GM12878 (cell line): ENCODE measurements around the gene LRRC51. TPM values are rescaled to one million over a fixed set of nuclear protein-coding genes. Genes with fewer than 3 reads are reported as not detected.

ENCODE experiments used
- ASH2L ChIP-seq: fragments of 300-600, 200-600 bp; sonication (generic); IDR thresholded peaks from 2 replicates; pipeline ENCODE4 v1.6.1; 2017; ENCODE audit warnings: low read depth, mild to moderate bottlenecking, borderline replicate concordance
- BHLHE40 ChIP-seq, 2 experiments: fragments of 450-650 bp in 1 of 2; IDR thresholded peaks; 2 replicates each; pipeline ENCODE4 v1.6.1; 2011 to 2017; ENCODE audit warnings: low read depth in 2 of 2, borderline replicate concordance in 1 of 2, improper control_type of control experiment in 1 of 2, low read length in 1 of 2, mild to moderate bottlenecking in 1 of 2
- CREB1 ChIP-seq: IDR thresholded peaks from 2 replicates; pipeline ENCODE4 v1.6.1; 2012; ENCODE audit warnings: low read depth, mild to moderate bottlenecking, inconsistent platforms
- FOXM1 ChIP-seq: IDR thresholded peaks from 2 replicates; pipeline ENCODE4 v1.6.1; 2012; ENCODE audit warnings: low read depth, mild to moderate bottlenecking, inconsistent platforms, low read length, moderate library complexity
- HCFC1 ChIP-seq: fragments of 150-350 bp; IDR thresholded peaks from 2 replicates; pipeline ENCODE4 v1.6.1; 2014; ENCODE audit warnings: low read length
- HSF1 ChIP-seq: fragments of 150-350 bp; IDR thresholded peaks from 2 replicates; pipeline ENCODE4 v1.6.1; 2014; ENCODE audit warnings: mild to moderate bottlenecking, low read depth, low read length
- IRF4 ChIP-seq: IDR thresholded peaks from 2 replicates; pipeline ENCODE4 v1.6.1; 2011; ENCODE audit warnings: low read depth, low read length
- MTA3 ChIP-seq: IDR thresholded peaks from 2 replicates; pipeline ENCODE4 v1.6.1; 2012; ENCODE audit warnings: low read length, inconsistent platforms, borderline replicate concordance
- MYC ChIP-seq: IDR thresholded peaks from 2 replicates; pipeline ENCODE4 v1.6.1; 2011; ENCODE audit warnings: mild to moderate bottlenecking, low read length, moderate library complexity, inconsistent platforms; ENCODE audit not compliant: insufficient read depth, insufficient replicate concordance, insufficient read length, severe bottlenecking
- PAX8 ChIP-seq: fragments of 450-650 bp; IDR thresholded peaks from 2 replicates; pipeline ENCODE4 v1.6.1; 2017; ENCODE audit warnings: mild to moderate bottlenecking, moderate library complexity
- PBX3 ChIP-seq: IDR thresholded peaks from 2 replicates; pipeline ENCODE4 v1.6.1; 2011; ENCODE audit warnings: mild to moderate bottlenecking, low read depth, low read length, moderate library complexity; ENCODE audit not compliant: insufficient replicate concordance
- PML ChIP-seq: IDR thresholded peaks from 2 replicates; pipeline ENCODE4 v1.6.1; 2012; ENCODE audit warnings: low read length, inconsistent platforms
- POLR2A ChIP-seq: IDR thresholded peaks from 2 replicates; pipeline ENCODE4 v1.6.1; 2011; ENCODE audit warnings: low read depth, mild to moderate bottlenecking, low read length
- RAD21 ChIP-seq: IDR thresholded peaks from 2 replicates; pipeline ENCODE4 v1.6.1; 2011; ENCODE audit warnings: mild to moderate bottlenecking, low read depth, low read length, moderate library complexity; ENCODE audit not compliant: insufficient read depth
- SIX5 ChIP-seq: IDR thresholded peaks from 2 replicates; pipeline ENCODE4 v1.6.1; 2011; ENCODE audit warnings: mild to moderate bottlenecking, low read depth, low read length, moderate library complexity; ENCODE audit not compliant: severe bottlenecking
- SMARCA5 ChIP-seq: fragments of 450-650 bp; IDR thresholded peaks from 2 replicates; pipeline ENCODE4 v1.6.1; 2017; ENCODE audit warnings: mild to moderate bottlenecking
- STAT1 ChIP-seq: fragments of 450-650 bp; conservative IDR thresholded peaks from 2 replicates; pipeline ENCODE4 v1.6.1; 2014; ENCODE audit warnings: antibody characterized with exemption, mild to moderate bottlenecking
- SUPT20H ChIP-seq: IDR thresholded peaks from 2 replicates; pipeline ENCODE4 v1.6.1; 2011; ENCODE audit warnings: low read depth, mild to moderate bottlenecking, low read length, moderate library complexity, borderline replicate concordance; ENCODE audit not compliant: control insufficient read depth
- TAF1 ChIP-seq: IDR thresholded peaks from 2 replicates; pipeline ENCODE4 v1.6.1; 2011; ENCODE audit warnings: mild to moderate bottlenecking, low read depth, low read length, borderline replicate concordance
- ZBED1 ChIP-seq: IDR thresholded peaks from 2 replicates; pipeline ENCODE4 v1.6.1; 2016; ENCODE audit warnings: borderline replicate concordance
- polyA plus RNA-seq, 11 experiments: library from polyadenylated mRNA; depleted of rRNA in 4 of 11; unstranded in 6 of 11; stranded (reverse) in 5 of 11; fragments of >200 nt; fragmentation: Nextera tagmentation in 4 of 11; fragmentation: Illumina TruSeq in 1 of 11; extraction: Ambion mirVana in 4 of 11; extraction: Trizol in 1 of 11; gene quantifications; 1 replicate in 1 of 11; 2 replicates in 10 of 11; pipeline versions ENCODE4 v1.2.1 to v1.2.3, GENCODE V29; 2011 to 2016; ENCODE audit warnings: inconsistent platforms in 2 of 11, missing spikeins in 2 of 11, low read depth in 1 of 11
- total RNA-seq, 4 experiments: library from RNA; depleted of rRNA in 3 of 4; stranded (reverse); fragments of >200 nt in 3 of 4; fragmentation: Illumina TruSeq in 1 of 4; extraction: Trizol in 1 of 4; gene quantifications; 2 replicates each; pipeline versions ENCODE4 v1.2.1 to v1.2.3, GENCODE V29; 2013 to 2021
- TF ChIP-seq, protein P1 (sequence below): fragments of 450-650 bp; formaldehyde crosslinking; IDR thresholded peaks from 2 replicates; pipeline ENCODE4 v1.4.0; 2020; ENCODE audit warnings: mild to moderate bottlenecking, moderate library complexity
- TF ChIP-seq, protein P2 (sequence below): IDR thresholded peaks from 2 replicates; pipeline ENCODE4 v1.6.1; 2011; ENCODE audit warnings: low read depth, low read length, improper control_type of control experiment, borderline replicate concordance

The LRRC51 gene
- total and polyA plus RNA-seq, 10 of the 15 experiments (the other 5 are each of a cell fraction or from before 2014, with no cell fraction given) = 2.6 to 8.6 (median 5.4) TPM

GRCh38 chr11:72080326-72081183 lies at the start of gene LRRC51, which contains the start of gene NUMA1 (continued):
- TF ChIP-seq PBX3 = no peak
- TF ChIP-seq, protein P1, sequence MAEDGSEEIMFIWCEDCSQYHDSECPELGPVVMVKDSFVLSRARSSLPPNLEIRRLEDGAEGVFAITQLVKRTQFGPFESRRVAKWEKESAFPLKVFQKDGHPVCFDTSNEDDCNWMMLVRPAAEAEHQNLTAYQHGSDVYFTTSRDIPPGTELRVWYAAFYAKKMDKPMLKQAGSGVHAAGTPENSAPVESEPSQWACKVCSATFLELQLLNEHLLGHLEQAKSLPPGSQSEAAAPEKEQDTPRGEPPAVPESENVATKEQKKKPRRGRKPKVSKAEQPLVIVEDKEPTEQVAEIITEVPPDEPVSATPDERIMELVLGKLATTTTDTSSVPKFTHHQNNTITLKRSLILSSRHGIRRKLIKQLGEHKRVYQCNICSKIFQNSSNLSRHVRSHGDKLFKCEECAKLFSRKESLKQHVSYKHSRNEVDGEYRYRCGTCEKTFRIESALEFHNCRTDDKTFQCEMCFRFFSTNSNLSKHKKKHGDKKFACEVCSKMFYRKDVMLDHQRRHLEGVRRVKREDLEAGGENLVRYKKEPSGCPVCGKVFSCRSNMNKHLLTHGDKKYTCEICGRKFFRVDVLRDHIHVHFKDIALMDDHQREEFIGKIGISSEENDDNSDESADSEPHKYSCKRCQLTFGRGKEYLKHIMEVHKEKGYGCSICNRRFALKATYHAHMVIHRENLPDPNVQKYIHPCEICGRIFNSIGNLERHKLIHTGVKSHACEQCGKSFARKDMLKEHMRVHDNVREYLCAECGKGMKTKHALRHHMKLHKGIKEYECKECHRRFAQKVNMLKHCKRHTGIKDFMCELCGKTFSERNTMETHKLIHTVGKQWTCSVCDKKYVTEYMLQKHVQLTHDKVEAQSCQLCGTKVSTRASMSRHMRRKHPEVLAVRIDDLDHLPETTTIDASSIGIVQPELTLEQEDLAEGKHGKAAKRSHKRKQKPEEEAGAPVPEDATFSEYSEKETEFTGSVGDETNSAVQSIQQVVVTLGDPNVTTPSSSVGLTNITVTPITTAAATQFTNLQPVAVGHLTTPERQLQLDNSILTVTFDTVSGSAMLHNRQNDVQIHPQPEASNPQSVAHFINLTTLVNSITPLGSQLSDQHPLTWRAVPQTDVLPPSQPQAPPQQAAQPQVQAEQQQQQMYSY (CRISPR knock-in tag) = no peak
- peak; percentile 92 for TF ChIP-seq HCFC1
- TF ChIP-seq CREB1 = peak; percentile 98
- TF ChIP-seq PAX8 = no peak
- TF ChIP-seq RAD21 = no peak
- no peak for TF ChIP-seq HSF1
- TF ChIP-seq FOXM1 = peak; percentile 45; the same call in 1 of the 2 replicates
- no peak for TF ChIP-seq MYC
- no peak for TF ChIP-seq PML
- TF ChIP-seq POLR2A = peak; percentile 83
- TF ChIP-seq IRF4 = no peak
- TF ChIP-seq BHLHE40 (IDR thresholded peaks at IDR 0.05; ENCODE audit: borderline replicate concordance in 1 of 2, low read depth in 2 of 2, low read length in 1 of 2) = peak; percentile 30 to 41; a peak in 2 of 4 replicates
- no peak; the same call in 1 of the 2 replicates for TF ChIP-seq ZBED1
- peak; percentile 87 for TF ChIP-seq SIX5
- TF ChIP-seq, protein P2, sequence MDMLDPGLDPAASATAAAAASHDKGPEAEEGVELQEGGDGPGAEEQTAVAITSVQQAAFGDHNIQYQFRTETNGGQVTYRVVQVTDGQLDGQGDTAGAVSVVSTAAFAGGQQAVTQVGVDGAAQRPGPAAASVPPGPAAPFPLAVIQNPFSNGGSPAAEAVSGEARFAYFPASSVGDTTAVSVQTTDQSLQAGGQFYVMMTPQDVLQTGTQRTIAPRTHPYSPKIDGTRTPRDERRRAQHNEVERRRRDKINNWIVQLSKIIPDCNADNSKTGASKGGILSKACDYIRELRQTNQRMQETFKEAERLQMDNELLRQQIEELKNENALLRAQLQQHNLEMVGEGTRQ = no peak
- TF ChIP-seq STAT1 = no peak
- TF ChIP-seq MTA3 = no peak
- TF ChIP-seq SMARCA5 = no peak
- no peak; the same call in 1 of the 2 replicates for TF ChIP-seq TAF1
- TF ChIP-seq ASH2L = 0 out of 2 replicates have a peak, but pooled peaks have one; percentile 41
- no peak for TF ChIP-seq SUPT20H
